ENCODE data around the gene MYLK.
"Not testable (repeated sequence)": the region's sequence is repeated elsewhere in the genome, so short reads cannot be mapped to it uniquely, and the experiment has no call there.

Gene MYLK

GRCh38 chr3:123752228-123752627 lies 131.9 kb downstream of the MYLK start:
- DNase-seq (ENCODE audit: low read depth in 4 of 4, low spot score in 1 of 4), result no peak

DNA sequence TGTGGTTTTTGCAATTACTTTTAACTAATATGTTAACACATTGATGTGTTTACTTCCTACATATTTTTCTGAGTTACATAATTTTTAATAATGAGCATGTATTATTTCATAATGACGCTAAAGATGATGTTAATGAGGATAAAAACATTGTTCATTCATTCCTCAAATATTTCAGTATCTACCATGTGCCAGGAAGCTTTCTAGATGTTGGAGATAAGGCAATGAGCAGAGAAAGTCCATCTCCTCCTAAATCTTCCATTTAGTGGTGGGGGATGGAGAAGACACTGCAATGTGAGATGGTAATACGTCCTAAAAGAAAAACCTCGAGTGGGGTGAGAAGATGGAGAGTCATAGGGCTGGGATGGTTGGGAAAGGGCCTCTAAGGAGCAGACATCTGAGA lies 132.7 kb downstream of the MYLK start:
- no peak for DNase-seq (ENCODE audit: low read depth in 4 of 4, low spot score in 1 of 4)

DNA sequence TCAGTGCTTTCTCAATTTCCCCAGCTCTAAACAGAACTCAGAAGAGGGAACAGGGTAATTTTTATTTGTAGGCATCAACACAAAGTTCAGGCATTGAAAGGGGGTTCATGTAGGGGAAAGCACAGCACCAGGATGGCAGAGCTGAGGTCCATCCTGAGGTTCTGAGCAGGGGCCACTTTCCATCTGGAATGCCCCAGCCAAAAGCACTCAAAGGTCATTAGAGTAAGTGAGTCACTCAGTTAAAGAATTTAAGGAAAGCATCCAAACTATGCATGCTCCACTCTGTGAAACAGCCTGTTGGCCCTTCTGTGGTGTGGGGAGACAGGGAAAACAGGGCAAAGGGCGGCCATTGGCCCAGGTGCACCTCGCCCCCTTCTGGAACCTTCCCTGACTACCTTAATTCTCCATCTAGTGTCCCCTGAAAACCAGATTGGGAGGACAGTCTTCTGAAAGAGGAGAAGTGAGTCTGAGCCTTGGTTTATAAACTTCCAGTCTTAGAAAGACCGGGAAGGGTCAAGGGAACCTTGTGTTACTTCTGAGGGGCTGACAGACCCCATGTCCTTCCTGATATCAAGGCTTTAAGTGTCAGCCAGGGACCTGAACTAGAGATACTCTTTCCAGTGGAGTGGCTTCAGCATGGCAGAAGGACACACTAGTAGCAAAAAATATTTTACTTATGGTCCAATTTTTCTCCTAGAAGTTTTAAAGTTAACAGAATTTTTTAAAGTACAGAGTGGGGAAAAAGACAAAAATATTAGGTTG lies 133.3 kb downstream of the MYLK start:
- DNase-seq (ENCODE audit: low read depth in 4 of 4, low spot score in 1 of 4), result no peak

GRCh38 chr3:123750209-123750608 lies 133.9 kb downstream of the MYLK start:
- no peak for DNase-seq (ENCODE audit: low read depth in 4 of 4, low spot score in 1 of 4)

DNA sequence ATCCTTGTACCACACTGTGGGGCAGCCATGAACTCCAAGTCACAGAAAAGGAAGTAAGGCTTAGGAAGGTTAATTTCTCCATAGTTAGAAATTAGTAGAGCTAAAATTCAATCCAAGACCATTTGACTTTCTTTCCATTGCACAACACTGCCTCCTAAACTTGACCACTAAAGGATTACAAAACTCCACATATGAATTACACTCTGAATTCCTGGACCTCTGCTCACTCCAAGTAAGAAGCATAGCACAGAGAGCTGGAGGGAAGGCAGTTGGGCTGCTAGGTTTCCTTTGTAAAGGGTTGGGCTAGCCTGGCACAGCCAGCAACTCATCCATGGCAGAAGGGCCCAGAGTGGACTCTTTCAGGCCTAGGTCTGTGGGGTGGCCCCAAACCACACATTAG lies 134.4 kb downstream of the MYLK start:
- DNase-seq (ENCODE audit: low read depth in 4 of 4, low spot score in 1 of 4), result no peak

DNA sequence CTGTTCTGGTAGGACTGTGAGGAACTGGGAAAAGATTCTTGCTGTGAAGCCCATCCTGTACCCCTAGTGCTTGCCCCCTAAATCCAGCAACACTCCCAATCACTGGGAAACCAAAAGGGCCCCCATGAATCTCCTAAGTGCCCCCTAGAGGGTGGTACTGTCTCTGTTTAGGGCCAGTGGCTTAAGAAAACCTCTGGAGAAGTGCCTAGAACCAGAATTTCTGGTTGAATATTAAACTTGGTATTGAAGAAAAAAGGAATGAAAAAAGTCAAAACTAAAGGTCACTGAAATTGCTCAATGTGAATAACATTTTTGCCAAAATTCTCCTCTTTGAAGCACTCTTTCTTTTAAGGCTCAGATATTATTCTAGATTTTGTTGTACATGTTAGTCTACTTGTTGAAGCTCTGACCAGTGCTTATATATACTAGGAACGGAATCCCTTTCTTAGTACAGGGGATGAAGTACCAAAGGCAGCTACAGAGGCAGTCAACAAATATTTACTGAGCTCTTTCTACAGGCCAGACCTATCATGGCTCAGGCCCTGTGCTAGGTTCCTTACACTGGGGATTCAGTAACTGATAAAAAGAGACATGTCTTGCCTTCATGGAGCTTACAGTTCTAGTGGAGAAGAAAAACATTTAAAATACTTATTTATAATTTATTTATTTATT lies 138.8 kb downstream of the MYLK start:
- no peak for DNase-seq (ENCODE audit: low read depth in 4 of 4, low spot score in 1 of 4)

- DNase-seq (ENCODE audit: low read depth in 4 of 4, low spot score in 1 of 4), result no peak
Observed at GRCh38 chr3:123744064-123744463, 140.1 kb downstream of the MYLK start.

DNA sequence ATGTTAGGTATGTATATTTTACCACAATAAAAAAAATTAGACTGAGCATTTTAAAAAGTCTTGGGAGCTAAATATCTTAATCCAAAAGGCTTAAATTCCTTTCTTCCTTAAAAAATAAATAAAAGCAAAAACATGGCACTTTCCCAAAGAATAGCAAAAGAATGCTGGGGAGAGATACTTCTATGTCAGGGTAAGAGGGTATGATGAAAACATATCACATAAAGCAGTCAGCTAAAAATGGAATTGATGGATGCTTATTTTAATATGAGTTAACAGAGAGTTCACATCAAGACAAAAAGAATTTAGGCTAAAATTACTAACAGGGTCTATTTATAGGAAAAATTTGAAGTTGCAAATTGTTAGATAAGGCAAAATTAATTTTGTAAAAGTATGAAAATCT lies 141.0 kb downstream of the MYLK start:
- DNase-seq (ENCODE audit: low read depth in 4 of 4, low spot score in 1 of 4), result no peak

DNA sequence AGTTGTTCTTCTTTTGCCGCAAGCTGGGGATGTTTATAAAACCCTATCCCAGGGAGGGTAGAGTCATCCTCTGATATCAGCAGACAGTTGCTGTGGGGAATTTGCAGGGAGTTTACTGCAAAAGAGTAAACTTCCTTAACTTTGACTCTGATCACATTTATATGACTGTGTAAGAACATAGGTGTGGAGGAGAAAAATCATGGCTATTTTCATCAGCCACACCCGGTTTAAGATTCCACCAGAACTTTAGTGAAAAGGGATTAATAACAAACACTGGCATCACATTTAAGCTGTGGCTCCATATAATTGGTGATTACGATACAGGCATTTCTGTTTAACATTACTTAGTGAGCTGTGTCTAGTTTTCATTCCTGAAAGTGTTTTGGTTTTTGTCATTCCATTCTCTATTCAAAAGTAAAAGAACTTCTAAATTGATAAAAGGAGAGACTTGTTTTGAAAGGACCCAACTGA lies 143.1 kb downstream of the MYLK start:
- DNase-seq (ENCODE audit: low read depth in 4 of 4, low spot score in 1 of 4), result no peak

DNA sequence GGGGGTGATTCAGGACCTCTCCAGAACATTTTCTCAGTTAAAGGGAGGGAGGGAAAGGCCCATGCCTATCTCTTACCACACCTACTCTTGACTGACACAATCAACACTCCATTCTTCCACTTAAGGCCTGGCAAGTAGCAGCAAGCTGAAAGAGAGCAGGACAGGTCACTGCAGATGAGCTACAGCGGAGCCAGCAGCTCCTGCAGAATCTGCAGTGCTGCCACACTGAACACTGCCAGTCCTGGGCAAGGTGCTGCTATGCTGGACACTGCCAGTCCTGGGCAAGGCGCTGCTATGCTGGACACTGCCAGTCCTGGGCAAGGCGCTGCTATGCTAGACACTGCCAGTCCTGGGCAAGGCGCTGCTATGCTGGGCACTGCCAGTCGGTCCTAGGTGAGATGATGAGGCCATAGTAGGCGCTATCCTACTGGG lies 143.7 kb downstream of the MYLK start:
- DNase-seq (ENCODE audit: low read depth in 4 of 4, low spot score in 1 of 4), result no peak

- no peak for DNase-seq (ENCODE audit: low read depth in 4 of 4, low spot score in 1 of 4)
Observed at GRCh38 chr3:123739754-123740153, 144.4 kb downstream of the MYLK start.

DNA sequence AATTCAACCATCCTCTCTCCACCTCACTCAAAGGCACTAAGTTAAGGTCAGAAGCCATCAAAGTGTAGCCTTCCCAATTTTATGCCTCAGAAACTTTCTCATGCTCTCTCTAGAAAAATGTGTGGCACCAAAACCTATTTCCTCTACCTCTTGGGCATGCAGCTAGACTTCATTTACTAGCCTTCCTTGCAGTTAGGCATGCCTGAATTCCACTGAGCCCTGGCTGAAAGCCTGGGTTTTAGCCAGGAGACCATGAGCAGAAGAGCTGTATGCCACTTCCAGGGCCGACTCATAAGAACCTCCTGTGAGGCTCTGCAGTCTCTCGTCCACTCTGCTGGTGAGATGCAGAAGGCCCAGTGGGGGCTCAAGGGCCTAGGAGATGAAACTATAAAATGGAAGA lies 145.0 kb downstream of the MYLK start:
- no peak for DNase-seq (ENCODE audit: low read depth in 4 of 4, low spot score in 1 of 4)

DNA sequence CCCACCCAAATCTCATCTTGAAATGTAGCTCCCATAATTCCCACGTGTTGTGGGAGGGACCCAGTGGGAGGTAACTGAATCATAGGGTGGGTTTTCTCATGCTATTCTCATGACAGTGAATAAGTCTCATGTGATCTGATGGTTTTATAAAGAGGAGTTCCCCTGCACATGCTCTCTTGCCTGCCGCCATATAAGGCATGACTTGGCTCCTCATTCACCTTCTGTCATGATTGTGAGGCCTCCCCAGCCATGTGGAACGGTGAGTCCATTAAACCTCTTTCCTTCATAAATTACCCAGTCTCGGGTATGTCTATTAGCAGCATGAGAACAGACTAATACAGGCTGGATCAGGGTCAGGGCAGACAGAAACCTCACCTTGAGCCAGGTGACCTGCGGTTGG lies 145.6 kb downstream of the MYLK start:
- not testable (repeated sequence) for DNase-seq (ENCODE audit: low read depth in 4 of 4, low spot score in 1 of 4)

DNA sequence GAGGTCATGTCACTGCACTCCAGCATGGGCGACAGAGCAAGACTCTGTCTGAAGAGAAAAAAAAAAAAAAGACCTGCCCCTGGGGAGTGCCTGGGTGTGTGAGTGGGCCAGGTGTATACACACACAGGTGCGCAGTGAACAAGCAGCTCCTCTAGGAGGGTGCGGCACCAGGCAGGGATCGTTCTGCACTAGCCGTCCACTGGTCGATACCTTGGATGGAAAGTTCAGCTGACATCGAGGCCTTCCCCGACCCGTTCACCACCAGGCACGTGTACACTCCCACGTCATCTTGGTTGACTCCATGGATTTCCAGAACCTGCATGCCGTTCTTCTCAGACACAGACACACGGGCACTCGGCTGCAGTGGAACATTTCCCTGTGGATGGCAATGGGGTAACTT lies 147.0 kb downstream of the MYLK start:
- DNase-seq (ENCODE audit: low read depth in 4 of 4, low spot score in 1 of 4), result no peak

- DNase-seq (ENCODE audit: low read depth in 4 of 4, low spot score in 1 of 4), result no peak
Observed at GRCh38 chr3:123735456-123735855, 148.7 kb downstream of the MYLK start.

DNA sequence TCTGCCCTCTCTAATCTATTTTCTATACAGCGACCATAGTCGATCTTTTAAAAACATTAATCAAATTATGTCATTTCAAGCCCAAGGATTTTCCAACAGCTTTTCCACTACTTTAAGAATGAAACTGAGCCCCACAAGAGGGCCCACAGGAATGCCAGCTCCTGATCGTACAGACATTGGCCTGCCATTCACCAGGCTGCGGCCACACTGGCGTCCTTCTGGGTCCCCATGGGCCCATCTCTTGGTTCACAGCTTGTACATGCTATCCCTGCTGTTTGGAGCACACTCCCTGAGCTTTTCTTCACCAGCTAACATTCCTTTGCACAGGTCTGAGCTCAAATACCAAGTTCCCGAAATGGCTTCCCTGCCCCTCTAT lies 149.6 kb downstream of the MYLK start:
- DNase-seq (ENCODE audit: low read depth in 4 of 4, low spot score in 1 of 4), result no peak

GRCh38 chr3:123733805-123734526 lies 150.2 kb downstream of the MYLK start:
- DNase-seq (ENCODE audit: low read depth in 4 of 4, low spot score in 1 of 4), result no peak

DNA sequence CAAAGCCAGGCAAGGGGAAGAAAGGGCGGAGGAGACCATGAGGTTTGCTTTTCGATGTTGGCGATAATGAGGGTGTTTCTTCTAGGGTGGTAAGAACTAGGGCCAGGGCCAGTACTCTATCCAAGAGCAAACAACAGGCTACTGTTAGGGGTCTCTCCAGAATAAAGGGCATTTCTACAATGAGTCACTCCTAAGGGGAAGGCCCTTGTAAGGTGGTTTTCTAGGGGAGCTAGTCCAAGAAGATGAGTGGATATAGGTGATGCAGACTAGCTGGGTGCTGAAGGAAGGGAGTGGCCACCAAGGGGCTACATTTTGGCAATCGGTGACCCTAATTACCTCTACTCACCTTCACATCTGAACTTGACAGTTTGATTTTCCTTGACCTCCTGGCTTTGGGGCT lies 150.8 kb downstream of the MYLK start:
- DNase-seq (ENCODE audit: low read depth in 4 of 4, low spot score in 1 of 4), result no peak

DNA sequence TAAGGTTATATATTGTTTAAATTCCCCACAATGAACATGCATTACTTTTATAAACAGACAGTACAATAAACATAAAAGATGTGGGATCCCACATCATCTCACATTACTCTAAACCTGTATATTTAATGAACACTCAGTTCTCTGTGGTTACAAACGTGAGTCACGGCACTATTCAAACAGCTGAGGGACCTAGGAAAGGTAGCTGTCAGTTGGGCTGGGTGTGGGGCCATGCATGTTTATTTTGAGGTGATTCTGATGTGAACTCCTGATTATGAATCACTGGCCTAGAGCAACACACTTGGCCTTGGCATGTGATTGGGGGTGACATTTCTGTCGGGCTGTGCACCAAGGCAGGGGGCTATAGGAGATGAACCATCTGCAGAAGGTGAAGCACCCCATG lies 151.7 kb downstream of the MYLK start:
- DNase-seq (ENCODE audit: low read depth in 4 of 4, low spot score in 1 of 4), result no peak

- no peak for DNase-seq (ENCODE audit: low read depth in 4 of 4, low spot score in 1 of 4)
Observed at GRCh38 chr3:123730829-123731228, 153.3 kb downstream of the MYLK start.

DNA sequence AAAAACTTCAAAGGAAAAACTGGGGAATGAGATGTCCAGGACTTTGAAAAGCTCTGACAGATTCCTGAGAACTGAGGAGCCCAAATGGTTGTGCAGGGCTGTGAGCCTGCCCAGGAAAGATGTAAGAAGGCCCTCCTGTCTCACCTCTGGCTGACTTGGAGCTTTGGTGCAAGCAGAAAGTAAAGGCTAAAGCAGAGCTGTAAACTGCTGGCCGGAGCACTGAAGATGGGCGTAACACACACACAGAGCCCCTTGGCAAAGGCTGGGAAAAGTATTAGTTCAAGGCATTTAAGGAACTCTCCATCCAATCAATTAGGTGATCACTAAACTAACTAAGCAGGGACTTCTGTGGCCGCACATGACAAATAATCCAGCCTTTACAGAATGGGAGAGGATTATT lies 155.1 kb downstream of the MYLK start:
- DNase-seq (ENCODE audit: low read depth in 4 of 4, low spot score in 1 of 4), result no peak

DNA sequence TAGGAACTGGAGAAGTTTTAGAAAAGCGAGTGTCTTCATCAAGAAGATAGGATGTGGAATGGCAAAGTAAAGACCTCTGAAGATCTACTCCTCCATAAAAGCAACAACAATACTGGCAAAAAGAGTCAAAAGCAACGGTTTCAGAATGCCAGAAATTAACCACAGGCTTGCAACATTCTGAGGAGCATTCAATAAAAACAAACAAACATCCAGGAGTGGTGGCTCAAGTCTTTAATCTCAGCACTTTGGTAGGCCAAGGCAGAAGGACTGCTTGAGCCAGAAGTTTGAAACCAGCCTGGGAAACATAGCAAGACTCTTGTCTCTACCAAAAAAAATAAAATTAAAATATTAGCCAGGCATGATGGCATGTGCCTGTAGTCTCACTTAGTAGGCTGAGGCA lies 156.1 kb downstream of the MYLK start:
- DNase-seq (ENCODE audit: low read depth in 4 of 4, low spot score in 1 of 4), result no peak

All from stimulated activated CD4-positive, alpha-beta T cell treated with anti-CD3 and anti-CD28 coated beads, Interleukin-1b, Interleukin-23, amount 100 ng/mL, for 24 hours (primary cell).